Fibroblast of lung (primary cell): Measurements from ENCODE around the gene IDUA. TPM values are rescaled to one million over a fixed set of nuclear protein-coding genes. Genes with fewer than 3 reads are reported as not detected.

ENCODE experiments used
- DNase-seq, 2 donors: peaks; one replicate each; pipeline versions ENCODE4 v3.0.0 to v3.0.0-alpha.2; 2010; ENCODE audit warnings: low read depth in 2 of 2
- H2AFZ ChIP-seq: 2 replicates; pipeline ENCODE4 v1.5.1; 2012; ENCODE audit warnings: low read length, control low read depth, inconsistent platforms
- H3K27ac ChIP-seq: 2 replicates; pipeline ENCODE4 v1.5.1; 2011; ENCODE audit warnings: low read length, control low read depth; ENCODE audit not compliant: insufficient read depth
- H3K27me3 ChIP-seq: 2 replicates; pipeline ENCODE4 v1.5.1; 2011; ENCODE audit warnings: mild to moderate bottlenecking, low read length; ENCODE audit not compliant: control insufficient read depth, insufficient read depth
- H3K36me3 ChIP-seq: 2 replicates; pipeline ENCODE4 v1.5.1; 2011; ENCODE audit warnings: low read length; ENCODE audit not compliant: control insufficient read depth, insufficient read depth
- H3K4me1 ChIP-seq: 2 replicates; pipeline ENCODE4 v1.5.1; 2011; ENCODE audit warnings: low read length; ENCODE audit not compliant: control insufficient read depth, insufficient read depth; ENCODE audit errors: extremely low read depth
- H3K4me2 ChIP-seq: 2 replicates; pipeline ENCODE4 v1.5.1; 2011; ENCODE audit warnings: low read length, control low read depth; ENCODE audit not compliant: insufficient read depth; ENCODE audit errors: extremely low read depth
- H3K4me3 ChIP-seq, 4 experiments: fragments of 200-600 bp in 1 of 4; sonication (generic) in 1 of 4; replicated peaks in 1 of 4; 2 replicates each; pipeline ENCODE4 v1.5.1; 2011 to 2016; ENCODE audit warnings: low read length in 4 of 4, low read depth in 3 of 4, mild to moderate bottlenecking in 3 of 4, control low read depth in 2 of 4, inconsistent platforms in 1 of 4, mixed read lengths in 1 of 4; ENCODE audit not compliant: insufficient read depth in 1 of 4; ENCODE audit errors: control extremely low read depth in 1 of 4
- H3K79me2 ChIP-seq: 2 replicates; pipeline ENCODE4 v1.5.1; 2012; ENCODE audit warnings: mild to moderate bottlenecking, low read length, inconsistent platforms; ENCODE audit not compliant: control insufficient read depth, insufficient read depth
- H3K9ac ChIP-seq: 2 replicates; pipeline ENCODE4 v1.5.1; 2011; ENCODE audit warnings: mild to moderate bottlenecking, low read length, control low read depth; ENCODE audit not compliant: insufficient read depth
- H3K9me3 ChIP-seq: 2 replicates; pipeline ENCODE4 v1.5.1; 2012; ENCODE audit warnings: low read depth, low read length; ENCODE audit not compliant: control insufficient read depth, insufficient read depth
- H4K20me1 ChIP-seq: 2 replicates; pipeline ENCODE4 v1.5.1; 2011; ENCODE audit warnings: low read length; ENCODE audit not compliant: control insufficient read depth, insufficient read depth; ENCODE audit errors: extremely low read depth
- CTCF ChIP-seq, 2 donors: IDR thresholded peaks in 1 of 2; conservative IDR thresholded peaks in 1 of 2; 1 replicate in 1 of 2; 2 replicates in 1 of 2; pipeline ENCODE4 v1.5.1; 2011 to 2012; ENCODE audit warnings: low read length in 2 of 2, control low read depth in 1 of 2, inconsistent platforms in 1 of 2, low read depth in 1 of 2, mild to moderate bottlenecking in 1 of 2
- EZH2 ChIP-seq: IDR thresholded peaks from 2 replicates; pipeline ENCODE4 v1.5.1; 2012; ENCODE audit warnings: low read length, control low read depth, mild to moderate bottlenecking; ENCODE audit errors: missing control alignments
- polyA plus RNA-seq, 2 donors: library from polyadenylated mRNA; depleted of rRNA in 1 of 2; stranded (reverse) in 1 of 2; unstranded in 1 of 2; fragments of >200 nt; gene quantifications; 2 replicates each; pipeline ENCODE4 v1.2.1, GENCODE V29; 2011 to 2012; ENCODE audit warnings: missing spikeins in 1 of 2
- total RNA-seq: library from RNA; depleted of rRNA; stranded (reverse); fragments of >200 nt; gene quantifications from 2 replicates; pipeline ENCODE4 v1.2.1, GENCODE V29; 2014

Gene IDUA
- total and polyA plus RNA-seq, 2 donors (not counting 1 experiment from before 2014, with no cell fraction given) = 3.1 to 11.1 TPM

- no peaks in the 10 kb centered on the region for H3K79me2 ChIP-seq
- H3K9me3 ChIP-seq = no peaks in the 10 kb centered on the region
- no peak for DNase-seq
- peaks cover 6% of the 10 kb centered on the region for H3K36me3 ChIP-seq
- H3K4me2 ChIP-seq = no peak overlapping the region
- TF ChIP-seq EZH2 (no peak), CTCF (conservative IDR thresholded peaks at IDR 0.05 in 1 of 2, IDR thresholded peaks at IDR 0.05 in 1 of 2; ENCODE audit: low read depth in 1 of 2, low read length in 2 of 2) (no peak)
- H3K9ac ChIP-seq = no peak overlapping the region
- no peak overlapping the region for H2AFZ ChIP-seq
- no peaks in the 10 kb centered on the region for H3K27me3 ChIP-seq
- H4K20me1 ChIP-seq = no peaks in the 10 kb centered on the region
- peaks cover 4% of the 10 kb centered on the region for H3K4me1 ChIP-seq
- no peak overlapping the region for H3K4me3 ChIP-seq
- no peak overlapping the region for H3K27ac ChIP-seq
Observed at GRCh38 chr4:968621-969394, 18.0 kb upstream of the IDUA start.

- H3K9me3 ChIP-seq = no peaks in the 10 kb centered on the region
- peaks cover 3% of the 10 kb centered on the region for H3K36me3 ChIP-seq
- no peak overlapping the region for H2AFZ ChIP-seq
- no peaks in the 10 kb centered on the region for H3K27me3 ChIP-seq
- no peaks in the 10 kb centered on the region for H4K20me1 ChIP-seq
- DNase-seq = no peak
- no peaks in the 10 kb centered on the region for H3K79me2 ChIP-seq
- H3K4me2 ChIP-seq = no peak overlapping the region
- no peak overlapping the region for H3K27ac ChIP-seq
- H3K4me3 ChIP-seq = no peak overlapping the region
- TF ChIP-seq EZH2 (no peak), CTCF (conservative IDR thresholded peaks at IDR 0.05 in 1 of 2, IDR thresholded peaks at IDR 0.05 in 1 of 2; ENCODE audit: low read depth in 1 of 2, low read length in 2 of 2) (no peak)
- peaks cover 4% of the 10 kb centered on the region for H3K4me1 ChIP-seq
- H3K9ac ChIP-seq = no peak overlapping the region
Observed at GRCh38 chr4:970046-970745, 16.6 kb upstream of the IDUA start.

- Histone ChIP-seq H3K79me2 (no peaks in the 10 kb centered on the region), H3K9me3 (no peaks in the 10 kb centered on the region), H3K4me1 (peaks cover 4% of the 10 kb centered on the region), H4K20me1 (no peaks in the 10 kb centered on the region), H3K9ac (no peak overlapping the region), H3K36me3 (peaks cover 3% of the 10 kb centered on the region), H3K27me3 (no peaks in the 10 kb centered on the region), H3K4me3 (no peak overlapping the region), H3K27ac (no peak overlapping the region), H3K4me2 (no peak overlapping the region), H2AFZ (no peak overlapping the region)
- no peak for DNase-seq
- TF ChIP-seq CTCF (conservative IDR thresholded peaks at IDR 0.05 in 1 of 2, IDR thresholded peaks at IDR 0.05 in 1 of 2; ENCODE audit: low read depth in 1 of 2, low read length in 2 of 2) = no peak
- TF ChIP-seq EZH2 = no peak
Observed at GRCh38 chr4:970854-971520, 15.9 kb upstream of the IDUA start.
